NB4 (cell line): ENCODE measurements around the gene PITX1.
A peak's percentile ranks its signal among the peaks of the same experiment; 100 is the strongest.

Experiments
- DNase-seq: peaks from one replicate; pipeline ENCODE4 v3.0.0; 2010; ENCODE audit warnings: low read depth
- H3K4me3 ChIP-seq: one replicate; pipeline ENCODE4 v1.5.1; 2011; ENCODE audit warnings: mild to moderate bottlenecking, low read depth, low read length, moderate library complexity
- CTCF ChIP-seq: IDR thresholded peaks from one replicate; pipeline ENCODE4 v1.5.1; 2012; ENCODE audit warnings: low read depth, low read length
- MAX ChIP-seq: IDR thresholded peaks from 2 replicates; pipeline ENCODE4 v1.6.1; 2011; ENCODE audit warnings: low read depth, low read length
- MYC ChIP-seq: IDR thresholded peaks from 2 replicates; pipeline ENCODE4 v1.6.1; 2011; ENCODE audit warnings: low read depth, low read length
- POLR2A ChIP-seq: IDR thresholded peaks from 2 replicates; pipeline ENCODE4 v1.6.1; 2011; ENCODE audit warnings: mild to moderate bottlenecking; ENCODE audit not compliant: insufficient read length; ENCODE audit errors: extremely low read depth

The PITX1 gene

GRCh38 chr5:135042595-135042994 is 8.6 kb upstream of the PITX1 start:
- no peak overlapping the region for H3K4me3 ChIP-seq
- TF ChIP-seq MYC (no peak), POLR2A (no peak), MAX (no peak), CTCF (no peak)
- DNase-seq, result peak; percentile 15

GRCh38 chr5:135041726-135042125 is 7.7 kb upstream of the PITX1 start:
- DNase-seq, result no peak
- H3K4me3 ChIP-seq, result no peak overlapping the region
- TF ChIP-seq MYC (no peak), POLR2A (no peak), CTCF (no peak), MAX (no peak)

- DNase-seq, result no peak
- H3K4me3 ChIP-seq, result no peak overlapping the region
- TF ChIP-seq MAX (no peak), MYC (no peak), CTCF (no peak), POLR2A (no peak)
Measured at GRCh38 chr5:135041145-135041587, 7.1 kb upstream of the PITX1 start.

- H3K4me3 ChIP-seq, result no peak overlapping the region
- TF ChIP-seq POLR2A (no peak), CTCF (no peak), MAX (no peak), MYC (no peak)
- no peak for DNase-seq
Measured at GRCh38 chr5:135040333-135041144, 6.5 kb upstream of the PITX1 start.

- no peak for TF ChIP-seq MAX
- no peak for TF ChIP-seq MYC
- no peak for TF ChIP-seq POLR2A
- TF ChIP-seq CTCF, result no peak
- no peak overlapping the region for H3K4me3 ChIP-seq
- no peak for DNase-seq
Measured at GRCh38 chr5:135040034-135040332, 6.0 kb upstream of the PITX1 start.
